ENCODE measurements around the gene WDR72.
"Not testable (repeated sequence)": the region's sequence is repeated elsewhere in the genome, so short reads cannot be mapped to it uniquely, and the experiment has no call there.

DNA sequence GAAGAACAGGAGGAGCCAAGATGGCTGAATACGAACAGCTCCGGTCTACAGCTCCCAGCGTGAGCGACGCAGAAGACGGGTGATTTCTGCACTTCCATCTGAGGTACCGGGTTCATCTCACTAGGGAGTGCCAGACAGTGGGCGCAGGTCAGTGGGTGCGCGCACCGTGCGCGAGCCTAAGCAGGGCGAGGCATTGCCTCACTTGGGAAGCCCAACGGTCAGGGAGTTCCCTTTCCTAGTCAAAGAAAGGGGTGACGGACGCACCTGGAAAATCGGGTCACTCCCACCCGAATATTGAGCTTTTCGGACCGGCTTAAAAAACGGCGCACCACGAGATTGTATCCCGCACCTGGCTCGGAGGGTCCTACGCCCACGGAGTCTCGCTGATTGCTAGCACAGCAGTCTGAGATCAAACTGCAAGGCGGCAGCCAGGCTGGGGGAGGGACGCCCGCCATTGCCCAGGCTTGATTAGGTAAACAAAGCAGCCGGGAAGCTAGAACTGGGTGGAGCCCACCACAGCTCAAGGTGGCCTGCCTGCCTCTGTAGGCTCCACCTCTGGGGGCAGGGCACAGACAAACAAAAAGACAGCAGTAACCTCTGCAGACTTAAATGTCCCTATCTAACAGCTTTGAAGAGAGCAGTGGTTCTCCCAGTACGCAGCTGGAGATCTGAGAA is 218.7 kb downstream of the WDR72 start:
- TF ChIP-seq, protein P1, sequence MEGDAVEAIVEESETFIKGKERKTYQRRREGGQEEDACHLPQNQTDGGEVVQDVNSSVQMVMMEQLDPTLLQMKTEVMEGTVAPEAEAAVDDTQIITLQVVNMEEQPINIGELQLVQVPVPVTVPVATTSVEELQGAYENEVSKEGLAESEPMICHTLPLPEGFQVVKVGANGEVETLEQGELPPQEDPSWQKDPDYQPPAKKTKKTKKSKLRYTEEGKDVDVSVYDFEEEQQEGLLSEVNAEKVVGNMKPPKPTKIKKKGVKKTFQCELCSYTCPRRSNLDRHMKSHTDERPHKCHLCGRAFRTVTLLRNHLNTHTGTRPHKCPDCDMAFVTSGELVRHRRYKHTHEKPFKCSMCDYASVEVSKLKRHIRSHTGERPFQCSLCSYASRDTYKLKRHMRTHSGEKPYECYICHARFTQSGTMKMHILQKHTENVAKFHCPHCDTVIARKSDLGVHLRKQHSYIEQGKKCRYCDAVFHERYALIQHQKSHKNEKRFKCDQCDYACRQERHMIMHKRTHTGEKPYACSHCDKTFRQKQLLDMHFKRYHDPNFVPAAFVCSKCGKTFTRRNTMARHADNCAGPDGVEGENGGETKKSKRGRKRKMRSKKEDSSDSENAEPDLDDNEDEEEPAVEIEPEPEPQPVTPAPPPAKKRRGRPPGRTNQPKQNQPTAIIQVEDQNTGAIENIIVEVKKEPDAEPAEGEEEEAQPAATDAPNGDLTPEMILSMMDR (conservative IDR thresholded peaks at IDR 0.05; ENCODE audit: low read depth in 2 of 2): not testable (repeated sequence)
- TF ChIP-seq EZH2 (IDR thresholded peaks at IDR 0.05; ENCODE audit: low read depth, unreplicated experiment); POLR2AphosphoS5 (IDR thresholded peaks at IDR 0.05; ENCODE audit: low read depth): not testable (repeated sequence)

Data from GM23338 (cell line).